Fibroblast of lung (primary cell): Measurements from ENCODE around the gene NDUFA13.

ENCODE experiments used
- CTCF ChIP-seq, 2 donors: IDR thresholded peaks in 1 of 2; conservative IDR thresholded peaks in 1 of 2; 1 replicate in 1 of 2; 2 replicates in 1 of 2; pipeline ENCODE4 v1.5.1; 2011 to 2012; ENCODE audit warnings: low read length in 2 of 2, control low read depth in 1 of 2, inconsistent platforms in 1 of 2, low read depth in 1 of 2, mild to moderate bottlenecking in 1 of 2
- EZH2 ChIP-seq: IDR thresholded peaks from 2 replicates; pipeline ENCODE4 v1.5.1; 2012; ENCODE audit warnings: low read length, control low read depth, mild to moderate bottlenecking; ENCODE audit errors: missing control alignments

- TF ChIP-seq CTCF (conservative IDR thresholded peaks at IDR 0.05 in 1 of 2, IDR thresholded peaks at IDR 0.05 in 1 of 2; ENCODE audit: low read depth in 1 of 2, low read length in 2 of 2) (no peak), EZH2 (no peak)
Observed at GRCh38 chr19:19501798-19502197, 14.2 kb upstream of the NDUFA13 start.
